Measurements from ENCODE around the gene ACTN3. TPM values are rescaled to one million over a fixed set of nuclear protein-coding genes. Genes with fewer than 3 reads are reported as not detected.

The ACTN3 gene
- polyA plus RNA-seq, 2 of the 4 experiments (the other 2 are of a cell fraction), result not detected

DNA sequence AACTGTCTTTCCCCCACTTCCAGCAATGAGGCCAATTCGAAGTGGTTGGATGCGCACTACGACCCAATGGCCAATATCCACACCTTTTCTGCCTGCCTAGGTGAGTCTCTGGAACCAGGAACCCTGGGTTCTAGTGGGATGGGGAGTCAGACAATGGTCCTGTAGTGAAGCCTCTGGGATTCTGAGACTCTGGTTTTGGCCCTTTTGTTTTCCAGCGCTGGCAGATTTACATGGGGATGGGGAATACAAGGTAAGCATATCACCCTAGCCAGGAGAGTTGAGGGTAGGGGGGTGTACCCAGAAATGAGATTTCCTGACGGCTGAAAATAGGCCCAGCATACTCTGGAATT is 35.7 kb upstream of the ACTN3 start:
- TF ChIP-seq, protein P1, sequence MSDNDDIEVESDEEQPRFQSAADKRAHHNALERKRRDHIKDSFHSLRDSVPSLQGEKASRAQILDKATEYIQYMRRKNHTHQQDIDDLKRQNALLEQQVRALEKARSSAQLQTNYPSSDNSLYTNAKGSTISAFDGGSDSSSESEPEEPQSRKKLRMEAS (IDR thresholded peaks at IDR 0.05), result no peak
- TF ChIP-seq NPAS2 (CRISPR knock-in tag; IDR thresholded peaks at IDR 0.05; ENCODE audit: borderline replicate concordance) (no peak), ZFP36 (IDR thresholded peaks at IDR 0.05; ENCODE audit: borderline replicate concordance, partially characterized antibody) (no peak), POLR2AphosphoS2 (conservative IDR thresholded peaks at IDR 0.05; ENCODE audit: low read length) (no peak), BHLHE40 (IDR thresholded peaks at IDR 0.05; ENCODE audit: low read depth, low read length) (no peak), RCOR1 (IDR thresholded peaks at IDR 0.05; ENCODE audit: low read depth, low read length) (no peak), RFX5 (IDR thresholded peaks at IDR 0.05) (no peak), EHF (CRISPR knock-in tag; IDR thresholded peaks at IDR 0.05) (no peak), HOXB5 (CRISPR knock-in tag; IDR thresholded peaks at IDR 0.05) (no peak), TP53 (CRISPR knock-in tag; IDR thresholded peaks at IDR 0.05) (no peak), MAZ (IDR thresholded peaks at IDR 0.05; ENCODE audit: borderline replicate concordance, low read depth, low read length) (no peak), CHD2 (IDR thresholded peaks at IDR 0.05; ENCODE audit: low read length, partially characterized antibody) (no peak), FOSB (CRISPR knock-in tag; IDR thresholded peaks at IDR 0.05) (no peak), EP300 (IDR thresholded peaks at IDR 0.05) (no peak)
- TF ChIP-seq, protein P2, sequence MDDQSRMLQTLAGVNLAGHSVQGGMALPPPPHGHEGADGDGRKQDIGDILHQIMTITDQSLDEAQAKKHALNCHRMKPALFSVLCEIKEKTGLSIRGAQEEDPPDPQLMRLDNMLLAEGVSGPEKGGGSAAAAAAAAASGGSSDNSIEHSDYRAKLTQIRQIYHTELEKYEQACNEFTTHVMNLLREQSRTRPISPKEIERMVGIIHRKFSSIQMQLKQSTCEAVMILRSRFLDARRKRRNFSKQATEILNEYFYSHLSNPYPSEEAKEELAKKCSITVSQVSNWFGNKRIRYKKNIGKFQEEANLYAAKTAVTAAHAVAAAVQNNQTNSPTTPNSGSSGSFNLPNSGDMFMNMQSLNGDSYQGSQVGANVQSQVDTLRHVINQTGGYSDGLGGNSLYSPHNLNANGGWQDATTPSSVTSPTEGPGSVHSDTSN (IDR thresholded peaks at IDR 0.05), result no peak
- TF ChIP-seq, protein P3, sequence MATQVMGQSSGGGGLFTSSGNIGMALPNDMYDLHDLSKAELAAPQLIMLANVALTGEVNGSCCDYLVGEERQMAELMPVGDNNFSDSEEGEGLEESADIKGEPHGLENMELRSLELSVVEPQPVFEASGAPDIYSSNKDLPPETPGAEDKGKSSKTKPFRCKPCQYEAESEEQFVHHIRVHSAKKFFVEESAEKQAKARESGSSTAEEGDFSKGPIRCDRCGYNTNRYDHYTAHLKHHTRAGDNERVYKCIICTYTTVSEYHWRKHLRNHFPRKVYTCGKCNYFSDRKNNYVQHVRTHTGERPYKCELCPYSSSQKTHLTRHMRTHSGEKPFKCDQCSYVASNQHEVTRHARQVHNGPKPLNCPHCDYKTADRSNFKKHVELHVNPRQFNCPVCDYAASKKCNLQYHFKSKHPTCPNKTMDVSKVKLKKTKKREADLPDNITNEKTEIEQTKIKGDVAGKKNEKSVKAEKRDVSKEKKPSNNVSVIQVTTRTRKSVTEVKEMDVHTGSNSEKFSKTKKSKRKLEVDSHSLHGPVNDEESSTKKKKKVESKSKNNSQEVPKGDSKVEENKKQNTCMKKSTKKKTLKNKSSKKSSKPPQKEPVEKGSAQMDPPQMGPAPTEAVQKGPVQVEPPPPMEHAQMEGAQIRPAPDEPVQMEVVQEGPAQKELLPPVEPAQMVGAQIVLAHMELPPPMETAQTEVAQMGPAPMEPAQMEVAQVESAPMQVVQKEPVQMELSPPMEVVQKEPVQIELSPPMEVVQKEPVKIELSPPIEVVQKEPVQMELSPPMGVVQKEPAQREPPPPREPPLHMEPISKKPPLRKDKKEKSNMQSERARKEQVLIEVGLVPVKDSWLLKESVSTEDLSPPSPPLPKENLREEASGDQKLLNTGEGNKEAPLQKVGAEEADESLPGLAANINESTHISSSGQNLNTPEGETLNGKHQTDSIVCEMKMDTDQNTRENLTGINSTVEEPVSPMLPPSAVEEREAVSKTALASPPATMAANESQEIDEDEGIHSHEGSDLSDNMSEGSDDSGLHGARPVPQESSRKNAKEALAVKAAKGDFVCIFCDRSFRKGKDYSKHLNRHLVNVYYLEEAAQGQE (IDR thresholded peaks at IDR 0.05), result no peak
- TF ChIP-seq, protein P4, sequence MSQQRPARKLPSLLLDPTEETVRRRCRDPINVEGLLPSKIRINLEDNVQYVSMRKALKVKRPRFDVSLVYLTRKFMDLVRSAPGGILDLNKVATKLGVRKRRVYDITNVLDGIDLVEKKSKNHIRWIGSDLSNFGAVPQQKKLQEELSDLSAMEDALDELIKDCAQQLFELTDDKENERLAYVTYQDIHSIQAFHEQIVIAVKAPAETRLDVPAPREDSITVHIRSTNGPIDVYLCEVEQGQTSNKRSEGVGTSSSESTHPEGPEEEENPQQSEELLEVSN (IDR thresholded peaks at IDR 0.05; ENCODE audit: borderline replicate concordance, low read depth), result no peak
- TF ChIP-seq, protein P5, sequence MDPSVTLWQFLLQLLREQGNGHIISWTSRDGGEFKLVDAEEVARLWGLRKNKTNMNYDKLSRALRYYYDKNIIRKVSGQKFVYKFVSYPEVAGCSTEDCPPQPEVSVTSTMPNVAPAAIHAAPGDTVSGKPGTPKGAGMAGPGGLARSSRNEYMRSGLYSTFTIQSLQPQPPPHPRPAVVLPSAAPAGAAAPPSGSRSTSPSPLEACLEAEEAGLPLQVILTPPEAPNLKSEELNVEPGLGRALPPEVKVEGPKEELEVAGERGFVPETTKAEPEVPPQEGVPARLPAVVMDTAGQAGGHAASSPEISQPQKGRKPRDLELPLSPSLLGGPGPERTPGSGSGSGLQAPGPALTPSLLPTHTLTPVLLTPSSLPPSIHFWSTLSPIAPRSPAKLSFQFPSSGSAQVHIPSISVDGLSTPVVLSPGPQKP (IDR thresholded peaks at IDR 0.05; ENCODE audit: low read depth, low read length), result no peak
- H3K9me3 ChIP-seq, result no peaks in the 10 kb centered on the region
- ChIA-PET POLR2A (interaction anchor here (1.1 to 2.0 kb wide), 2 partner anchors 31 to 105 kb away, joined by 5 to 20 read pairs; partner anchors contain the start of genes DPP3 and RBM14), CTCF (interaction anchor here (1.0 to 1.7 kb wide), 2 partner anchors 21 to 82 kb away, joined by 3 to 4 read pairs; partner anchors contain the start of genes CCDC87 and CCS)
- FAIRE-seq (no peak), ATAC-seq (peak in 1 of 2 experiments; percentile 40; a peak in 3 of 6 replicates), DNase-seq (ENCODE audit: low read depth in 1 of 2, low spot score in 1 of 2) (peak in 1 of 2 experiments; percentile 21)
- H3K4me2 ChIP-seq, result peak overlapping the region; percentile 86
- peak overlapping the region; percentile 75 for H3K4me3 ChIP-seq
- WGBS (ENCODE audit: missing lambda C conversion rate), result 38% methylated on average over 5 of the region's 5 CpGs
- H3K4me1 ChIP-seq, result peaks cover 9% of the 10 kb centered on the region; the same call in 2 of the 3 replicates
- H3K27ac ChIP-seq, result peak overlapping the region; percentile 77 to 84

DNA sequence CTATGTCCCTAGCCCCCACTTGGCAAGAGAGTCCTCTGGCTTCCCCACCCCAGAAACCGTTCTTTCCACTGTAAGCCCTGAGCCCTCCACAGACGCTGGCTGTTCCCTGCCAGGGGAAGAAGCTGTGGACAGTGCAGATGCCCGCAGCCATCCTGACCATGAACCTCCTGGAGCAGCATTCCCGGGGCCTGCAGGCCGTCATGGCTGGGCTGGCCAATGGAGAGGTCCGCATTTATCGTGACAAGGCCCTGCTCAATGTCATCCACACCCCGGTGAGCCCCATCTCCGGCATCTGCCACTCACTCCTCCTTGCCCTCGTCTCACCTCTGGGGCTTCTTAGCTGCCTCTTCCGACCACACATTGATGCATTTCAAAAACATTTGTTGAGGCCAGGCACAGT is 23.1 kb upstream of the ACTN3 start:
- no peak for FAIRE-seq

More for the DNA sequence above, 23.1 kb upstream of the ACTN3 start:
- ChIA-PET POLR2A (no interaction called here), CTCF (interaction anchor here (0.7 to 2.0 kb wide), 2 partner anchors 9 to 116 kb away, joined by 3 to 4 read pairs; no protein-coding TSS in a partner anchor)
- no peak overlapping the region for H3K27ac ChIP-seq
- H3K4me3 ChIP-seq, result no peak overlapping the region
- no peak for TF ChIP-seq RNF2 (IDR thresholded peaks at IDR 0.05; ENCODE audit: borderline replicate concordance, low read depth)
- TF ChIP-seq, protein P6, sequence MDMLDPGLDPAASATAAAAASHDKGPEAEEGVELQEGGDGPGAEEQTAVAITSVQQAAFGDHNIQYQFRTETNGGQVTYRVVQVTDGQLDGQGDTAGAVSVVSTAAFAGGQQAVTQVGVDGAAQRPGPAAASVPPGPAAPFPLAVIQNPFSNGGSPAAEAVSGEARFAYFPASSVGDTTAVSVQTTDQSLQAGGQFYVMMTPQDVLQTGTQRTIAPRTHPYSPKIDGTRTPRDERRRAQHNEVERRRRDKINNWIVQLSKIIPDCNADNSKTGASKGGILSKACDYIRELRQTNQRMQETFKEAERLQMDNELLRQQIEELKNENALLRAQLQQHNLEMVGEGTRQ (IDR thresholded peaks at IDR 0.05), result no peak
- TF ChIP-seq, protein P7, sequence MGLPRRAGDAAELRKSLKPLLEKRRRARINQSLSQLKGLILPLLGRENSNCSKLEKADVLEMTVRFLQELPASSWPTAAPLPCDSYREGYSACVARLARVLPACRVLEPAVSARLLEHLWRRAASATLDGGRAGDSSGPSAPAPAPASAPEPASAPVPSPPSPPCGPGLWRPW (IDR thresholded peaks at IDR 0.05), result no peak
- TF ChIP-seq, protein P5 (IDR thresholded peaks at IDR 0.05; ENCODE audit: low read depth, low read length), result no peak
- TF ChIP-seq KDM5A (IDR thresholded peaks at IDR 0.05), result no peak
- no peaks in the 10 kb centered on the region for H3K9me3 ChIP-seq
- DNase-seq (ENCODE audit: low read depth in 1 of 2, low spot score in 1 of 2) (no peak), ATAC-seq (no peak)
- no peaks in the 10 kb centered on the region for H3K4me1 ChIP-seq
- H3K4me2 ChIP-seq, result no peak overlapping the region
- WGBS (ENCODE audit: missing lambda C conversion rate), result 94% methylated on average over 11 of the region's 11 CpGs

Measured in A549 (cell line).